OCI-LY3 (cell line): Measurements from ENCODE around the gene ZNF365.

Experiments used
- H2AFZ ChIP-seq: fragments of 200-600, 300-600 bp; shearing (Covaris generic); 2 replicates; pipeline ENCODE4 v1.6.0; 2014; ENCODE audit warnings: antibody characterized with exemption, low read depth, low read length
- H3K27ac ChIP-seq: fragments of 200-600, 300-600 bp; sonication (generic); 2 replicates; pipeline ENCODE4 v1.5.1; 2014; ENCODE audit warnings: mild to moderate bottlenecking, low read length, moderate library complexity, mixed read lengths
- H3K27me3 ChIP-seq: fragments of 200-600, 300-600 bp; sonication (generic); 2 replicates; pipeline ENCODE4 v1.6.1; 2014; ENCODE audit warnings: low read depth, low read length, mixed read lengths
- H3K36me3 ChIP-seq: fragments of 200-600, 300-600 bp; sonication (generic); replicated peaks from 2 replicates; pipeline ENCODE3; 2014; ENCODE audit warnings: low read depth, low read length, mixed read lengths
- H3K4me1 ChIP-seq: fragments of 300-600, 200-600 bp; sonication (generic); 2 replicates; pipeline ENCODE4 v1.6.1; 2014; ENCODE audit warnings: low read length, mixed read lengths
- H3K4me2 ChIP-seq: fragments of 200-600, 300-600 bp; sonication (generic); 2 replicates; pipeline ENCODE4 v1.6.1; 2014; ENCODE audit warnings: low read length, mixed read lengths
- H3K4me3 ChIP-seq: fragments of 300-600, 200-600 bp; sonication (generic); 2 replicates; pipeline ENCODE4 v1.5.1; 2014; ENCODE audit warnings: antibody characterized with exemption, mild to moderate bottlenecking, low read length, moderate library complexity
- H3K79me2 ChIP-seq: fragments of 300-600, 200-600 bp; shearing (Covaris generic); 2 replicates; pipeline ENCODE4 v1.6.1; 2014; ENCODE audit warnings: mild to moderate bottlenecking, low read length, mixed read lengths
- H3K9ac ChIP-seq: fragments of 300-600, 200-600 bp; shearing (Covaris generic); 2 replicates; pipeline ENCODE4 v1.6.0; 2014; ENCODE audit warnings: mild to moderate bottlenecking, low read length, moderate library complexity
- H3K9me3 ChIP-seq: fragments of 200-600, 300-600 bp; shearing (Covaris generic); 2 replicates; pipeline ENCODE4 v1.6.1; 2014; ENCODE audit warnings: low read length, mixed read lengths; ENCODE audit not compliant: insufficient read depth
- H4K20me1 ChIP-seq: fragments of 200-600, 300-600 bp; sonication (generic); 2 replicates; pipeline ENCODE4 v1.6.1; 2016; ENCODE audit warnings: low read length, mixed read lengths; ENCODE audit not compliant: insufficient read depth
- EZH2phosphoT487 ChIP-seq: fragments of 200-600 bp; shearing (Covaris generic); IDR thresholded peaks from 2 replicates; pipeline ENCODE4 v1.6.1; 2018; ENCODE audit warnings: antibody characterized with exemption, mixed run types, low read depth
- TF ChIP-seq, protein P1 (sequence below): fragments of 200-600, 300-600 bp; sonication (generic); IDR thresholded peaks from 2 replicates; pipeline ENCODE4 v1.5.1; 2014; ENCODE audit warnings: antibody characterized with exemption, low read length, low read depth

Gene ZNF365

DNA sequence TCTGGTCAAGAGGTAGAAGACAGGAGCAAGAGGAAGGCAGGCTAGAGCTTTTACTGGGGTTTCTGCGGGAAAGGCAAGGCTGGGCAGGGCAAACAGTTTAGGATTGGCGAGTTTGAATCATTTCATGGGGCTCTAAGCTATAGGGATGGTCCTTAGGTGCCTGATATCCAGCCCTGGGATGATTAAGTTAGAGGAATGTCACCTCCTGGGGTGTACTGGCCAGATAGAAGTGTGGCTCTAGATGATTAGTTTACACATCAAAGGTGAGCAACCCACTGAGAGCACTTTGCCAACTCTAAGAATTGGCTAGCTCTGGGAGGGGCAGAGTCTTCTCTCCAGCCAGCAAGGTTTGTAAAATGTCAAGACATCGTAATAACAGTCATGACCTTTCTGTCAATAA lies 52.4 kb downstream of the ZNF365 start:
- Histone ChIP-seq H4K20me1 (no peaks in the 10 kb centered on the region), H3K4me2 (peak overlapping the region; percentile 12), H3K36me3 (no peaks in the 10 kb centered on the region), H3K4me3 (no peak overlapping the region), H3K4me1 (peaks cover 28% of the 10 kb centered on the region), H2AFZ (no peak overlapping the region), H3K27ac (peak overlapping the region; percentile 18; the same call in 1 of the 2 replicates), H3K79me2 (no peaks in the 10 kb centered on the region), H3K9ac (no peak overlapping the region), H3K9me3 (0 out of 2 replicates have a peak, but pooled peaks cover 2% of the 10 kb centered on the region), H3K27me3 (no peaks in the 10 kb centered on the region)
- TF ChIP-seq, protein P1, sequence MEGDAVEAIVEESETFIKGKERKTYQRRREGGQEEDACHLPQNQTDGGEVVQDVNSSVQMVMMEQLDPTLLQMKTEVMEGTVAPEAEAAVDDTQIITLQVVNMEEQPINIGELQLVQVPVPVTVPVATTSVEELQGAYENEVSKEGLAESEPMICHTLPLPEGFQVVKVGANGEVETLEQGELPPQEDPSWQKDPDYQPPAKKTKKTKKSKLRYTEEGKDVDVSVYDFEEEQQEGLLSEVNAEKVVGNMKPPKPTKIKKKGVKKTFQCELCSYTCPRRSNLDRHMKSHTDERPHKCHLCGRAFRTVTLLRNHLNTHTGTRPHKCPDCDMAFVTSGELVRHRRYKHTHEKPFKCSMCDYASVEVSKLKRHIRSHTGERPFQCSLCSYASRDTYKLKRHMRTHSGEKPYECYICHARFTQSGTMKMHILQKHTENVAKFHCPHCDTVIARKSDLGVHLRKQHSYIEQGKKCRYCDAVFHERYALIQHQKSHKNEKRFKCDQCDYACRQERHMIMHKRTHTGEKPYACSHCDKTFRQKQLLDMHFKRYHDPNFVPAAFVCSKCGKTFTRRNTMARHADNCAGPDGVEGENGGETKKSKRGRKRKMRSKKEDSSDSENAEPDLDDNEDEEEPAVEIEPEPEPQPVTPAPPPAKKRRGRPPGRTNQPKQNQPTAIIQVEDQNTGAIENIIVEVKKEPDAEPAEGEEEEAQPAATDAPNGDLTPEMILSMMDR: no peak
- no peak for TF ChIP-seq EZH2phosphoT487

DNA sequence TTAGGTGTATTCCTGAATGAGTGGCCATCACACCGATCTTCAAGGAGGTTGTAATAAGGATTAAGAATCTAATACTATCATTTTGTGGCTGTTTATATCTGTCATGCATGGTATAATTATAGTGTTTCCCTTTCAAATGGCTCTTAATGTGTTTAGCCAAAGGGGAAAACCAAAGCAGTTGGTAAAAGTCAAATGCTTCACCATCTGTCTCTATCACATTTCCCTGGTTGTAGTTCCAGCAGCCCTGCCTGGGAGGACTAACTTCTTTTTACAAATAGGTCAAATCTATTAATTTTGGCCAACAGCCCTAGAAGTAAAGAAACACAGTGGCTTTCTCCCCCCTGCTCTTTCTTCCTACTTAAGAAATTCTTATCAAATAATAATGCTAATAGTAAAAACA lies 56.7 kb downstream of the ZNF365 start:
- H3K36me3 ChIP-seq: no peaks in the 10 kb centered on the region
- 0 out of 2 replicates have a peak, but pooled peaks cover 2% of the 10 kb centered on the region for H3K9me3 ChIP-seq
- no peak overlapping the region for H2AFZ ChIP-seq
- H3K27ac ChIP-seq: no peak overlapping the region
- no peak overlapping the region for H3K4me3 ChIP-seq
- no peak overlapping the region for H3K4me2 ChIP-seq
- no peaks in the 10 kb centered on the region for H4K20me1 ChIP-seq
- TF ChIP-seq EZH2phosphoT487: no peak
- TF ChIP-seq, protein P1: no peak
- peaks cover 52% of the 10 kb centered on the region for H3K4me1 ChIP-seq
- no peaks in the 10 kb centered on the region for H3K79me2 ChIP-seq
- no peaks in the 10 kb centered on the region for H3K27me3 ChIP-seq
- H3K9ac ChIP-seq: no peak overlapping the region

DNA sequence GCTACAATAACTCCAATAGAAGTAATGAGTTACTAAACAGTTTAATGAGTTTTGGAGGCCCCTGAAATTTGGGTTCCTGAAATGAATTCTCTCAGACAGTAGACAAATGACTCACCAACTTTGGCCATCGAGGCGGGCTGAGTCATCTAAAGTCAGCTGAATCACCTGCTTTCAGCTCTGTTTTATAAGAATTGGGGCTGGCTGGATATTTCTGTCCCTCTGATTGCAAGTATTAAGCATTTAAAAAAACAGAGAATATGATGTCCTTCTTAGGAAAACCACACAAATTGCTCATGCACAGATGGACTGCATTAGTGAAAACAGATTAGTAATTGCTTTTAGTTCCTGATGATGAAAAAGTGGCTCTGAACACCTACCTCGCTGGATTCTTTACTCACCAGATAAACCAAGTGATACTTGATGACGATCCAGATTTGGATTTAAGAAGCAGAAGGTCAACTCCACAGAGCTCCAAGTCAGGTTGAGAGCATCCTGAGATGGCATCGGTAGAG lies 59.1 kb downstream of the ZNF365 start:
- Histone ChIP-seq H3K27ac (peak overlapping the region; percentile 87), H3K4me2 (peak overlapping the region; percentile 88)

DNA sequence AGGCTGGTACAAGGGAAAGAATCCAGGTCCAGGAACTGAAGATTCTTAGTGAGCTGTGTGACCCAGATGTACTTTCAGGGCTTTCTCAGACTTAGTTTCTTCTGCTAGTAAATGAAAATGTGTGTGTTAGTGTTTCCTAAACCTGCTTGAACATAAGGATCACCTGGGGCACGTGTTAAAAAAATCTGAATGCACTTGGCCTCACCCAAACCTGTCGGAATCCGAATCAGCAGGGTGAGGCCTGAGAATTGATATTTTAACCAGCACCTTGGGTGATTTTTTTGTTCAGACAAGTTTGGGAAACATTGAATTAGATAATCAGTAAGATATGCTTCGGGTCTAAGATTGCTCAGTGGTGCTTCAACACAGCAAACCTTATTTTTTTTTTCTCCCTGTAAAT lies 59.7 kb downstream of the ZNF365 start:
- Histone ChIP-seq H2AFZ (peak overlapping the region; percentile 29), H3K27ac (peak overlapping the region; percentile 87), H3K79me2 (no peaks in the 10 kb centered on the region), H3K27me3 (no peaks in the 10 kb centered on the region), H3K9ac (peak overlapping the region; percentile 66), H3K4me2 (peak overlapping the region; percentile 88), H3K9me3 (no peaks in the 10 kb centered on the region), H3K4me3 (peak overlapping the region; percentile 57), H3K36me3 (no peaks in the 10 kb centered on the region), H4K20me1 (no peaks in the 10 kb centered on the region), H3K4me1 (peaks cover 43% of the 10 kb centered on the region)
- TF ChIP-seq, protein P1: no peak
- no peak for TF ChIP-seq EZH2phosphoT487

More for the DNA sequence above, 59.1 kb downstream of the ZNF365 start:
- peaks cover 43% of the 10 kb centered on the region for H3K4me1 ChIP-seq
- no peak for TF ChIP-seq EZH2phosphoT487
- TF ChIP-seq, protein P1: no peak
- H3K79me2 ChIP-seq: no peaks in the 10 kb centered on the region
- H3K4me3 ChIP-seq: peak overlapping the region; percentile 57
- no peaks in the 10 kb centered on the region for H3K9me3 ChIP-seq
- H3K9ac ChIP-seq: peak overlapping the region; percentile 66
- no peaks in the 10 kb centered on the region for H3K36me3 ChIP-seq
- H4K20me1 ChIP-seq: no peaks in the 10 kb centered on the region
- no peaks in the 10 kb centered on the region for H3K27me3 ChIP-seq
- H2AFZ ChIP-seq: peak overlapping the region; percentile 29; the same call in 1 of the 2 replicates
